NCI-H2029 (cell line): Measurements from ENCODE around the gene ZNF280D.
"Not testable (repeated sequence)": the region's sequence is repeated elsewhere in the genome, so short reads cannot be mapped to it uniquely, and the experiment has no call there.

Experiments used
- DNase-seq: peaks from one replicate; lab custom pipeline; 2025; lab: John Stamatoyannopoulos, UW

Gene ZNF280D

DNA sequence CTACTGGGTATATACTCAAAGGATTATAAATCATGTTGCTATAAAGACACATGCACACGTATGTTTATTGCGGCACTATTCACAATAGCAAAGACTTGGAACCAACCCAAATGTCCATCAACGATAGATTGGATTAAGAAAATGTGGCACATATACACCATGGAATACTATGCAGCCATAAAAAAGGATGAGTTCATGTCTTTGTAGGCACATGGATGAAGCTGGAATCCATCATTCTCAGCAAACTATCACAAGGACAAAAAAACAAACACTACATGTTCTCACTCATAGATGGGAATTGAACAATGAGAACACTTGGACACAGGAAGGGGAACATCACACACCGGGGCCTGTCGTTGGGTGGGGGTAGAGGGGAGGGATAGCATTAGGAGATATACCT lies 23.8 kb downstream of the ZNF280D start:
- not testable (repeated sequence) for DNase-seq

DNA sequence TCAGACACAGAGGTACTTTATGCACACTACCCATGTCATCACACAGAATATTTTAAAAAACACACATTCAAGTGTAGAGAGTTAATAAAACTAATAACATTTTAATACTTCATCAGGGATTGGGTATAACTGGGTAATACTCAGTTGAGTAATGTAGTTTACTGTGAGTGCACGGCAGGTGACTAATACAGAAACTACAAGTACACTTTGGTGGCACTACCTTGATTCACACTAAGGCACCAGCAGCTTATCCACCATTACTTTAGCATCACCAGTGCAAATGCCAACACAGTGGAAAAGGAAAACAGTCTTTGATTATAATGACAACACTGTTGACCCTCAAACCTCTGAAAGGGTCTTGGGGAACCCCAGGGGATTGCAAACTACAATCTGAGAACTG lies 33.6 kb downstream of the ZNF280D start:
- no peak for DNase-seq

DNA sequence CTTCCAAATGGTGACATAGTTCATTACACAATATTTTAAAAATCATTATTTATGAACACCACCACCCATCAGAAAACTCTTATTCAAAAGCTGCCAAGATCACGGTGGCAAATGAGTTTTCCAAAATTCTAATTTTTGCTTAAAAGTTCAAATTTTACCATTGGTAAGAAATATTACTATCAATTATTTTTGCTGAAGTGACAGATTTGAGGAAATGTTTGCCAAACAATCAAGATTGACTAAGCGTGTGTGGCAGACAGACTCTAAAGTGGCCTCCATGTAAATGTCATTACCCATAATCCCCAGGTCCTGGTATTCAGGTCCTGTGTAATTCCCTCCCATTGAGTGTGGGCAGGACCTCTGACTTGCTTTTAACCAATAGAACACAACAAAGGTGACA lies 35.0 kb downstream of the ZNF280D start:
- no peak for DNase-seq

DNA sequence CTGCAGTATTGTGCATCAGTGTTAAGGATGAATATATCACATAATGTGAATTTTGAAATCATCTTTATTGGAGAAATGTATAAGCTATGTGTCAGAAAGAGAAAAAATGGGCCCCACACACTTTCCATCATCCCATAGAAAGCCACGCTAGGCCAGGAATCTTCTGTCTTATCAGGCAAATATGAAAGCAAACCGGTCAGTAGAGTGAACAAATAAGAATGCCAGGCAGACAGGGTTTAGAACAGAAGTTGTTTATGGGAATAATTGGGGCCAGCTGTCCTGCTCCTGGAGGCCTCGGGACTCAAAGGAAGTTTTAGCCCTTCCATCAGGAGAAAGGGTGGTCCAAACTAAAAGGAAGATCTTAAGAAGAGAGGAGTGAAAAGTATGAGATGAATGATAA lies 39.5 kb downstream of the ZNF280D start:
- DNase-seq: no peak

DNA sequence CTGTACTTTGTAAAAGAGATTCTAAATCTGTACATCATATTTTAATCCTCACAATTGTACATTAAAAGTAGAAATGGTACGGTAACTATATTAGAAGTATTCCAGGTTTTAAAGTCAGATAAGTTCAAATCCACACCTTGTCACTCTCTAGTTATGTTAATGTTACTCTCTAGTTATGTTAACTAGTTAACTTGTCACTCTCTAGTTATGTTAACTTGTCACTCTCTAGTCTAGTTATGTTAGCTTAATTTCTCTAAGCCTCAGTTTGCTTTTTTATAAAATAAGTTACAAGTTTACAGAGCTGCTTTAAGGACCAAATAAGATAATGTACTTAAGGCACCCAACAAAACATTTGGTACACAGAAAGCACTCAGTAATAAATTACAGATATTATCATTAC lies 42.6 kb downstream of the ZNF280D start:
- DNase-seq: no peak

DNA sequence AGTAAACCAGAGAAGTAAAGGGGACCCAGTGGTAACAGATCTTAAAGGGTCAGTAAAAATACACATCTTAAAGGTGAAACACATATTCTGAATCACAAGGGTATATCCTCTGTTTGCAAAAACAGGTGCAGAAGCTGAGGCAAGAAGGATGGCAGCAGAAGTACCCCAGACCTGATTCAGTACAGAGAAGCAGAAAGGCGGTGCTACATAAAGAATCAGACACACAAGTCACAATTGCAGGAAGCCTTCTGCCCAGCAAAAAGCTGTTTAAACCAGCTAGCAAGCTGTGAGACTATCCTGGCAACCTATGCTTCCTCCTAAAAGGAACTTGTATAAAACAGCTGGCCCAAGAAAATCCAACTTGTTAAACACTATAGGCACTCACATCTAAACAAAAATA lies 49.4 kb downstream of the ZNF280D start:
- no peak for DNase-seq

DNA sequence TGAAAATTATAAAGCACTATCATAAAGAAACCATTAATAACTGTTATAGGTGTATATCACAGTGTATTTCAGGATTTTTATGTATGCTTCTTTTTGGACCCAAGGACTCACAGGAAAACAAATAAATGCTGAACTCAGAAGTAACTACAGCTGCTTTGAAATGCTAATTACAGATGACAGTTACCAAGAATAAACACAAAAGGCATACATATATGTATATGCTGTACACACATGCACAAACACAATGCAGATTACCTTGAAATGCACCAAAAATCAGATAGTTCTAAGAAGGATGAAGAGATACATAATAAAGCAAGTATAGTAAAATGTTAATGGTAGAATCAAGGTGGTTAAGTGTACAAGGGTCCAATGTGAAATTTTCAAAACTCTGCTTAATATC lies 52.2 kb downstream of the ZNF280D start:
- no peak for DNase-seq

DNA sequence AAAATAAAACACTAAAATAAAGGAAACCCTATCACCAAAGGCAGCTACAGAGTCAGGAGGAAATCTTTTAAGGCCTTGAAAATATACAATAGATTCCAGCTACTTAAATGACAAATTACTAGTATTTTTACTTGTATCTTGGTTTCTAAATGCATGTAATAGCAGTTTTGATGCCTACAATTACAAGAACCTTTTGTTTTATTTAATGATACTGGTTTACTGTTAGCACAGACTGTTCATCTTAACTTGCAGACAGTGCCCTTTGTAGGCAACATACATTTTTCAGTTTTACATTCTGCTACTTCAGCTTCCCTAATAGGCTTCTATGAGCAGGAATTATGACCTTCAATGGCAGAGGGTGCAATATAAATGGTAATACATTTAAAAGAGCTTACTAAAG lies 54.1 kb downstream of the ZNF280D start:
- DNase-seq: no peak

DNA sequence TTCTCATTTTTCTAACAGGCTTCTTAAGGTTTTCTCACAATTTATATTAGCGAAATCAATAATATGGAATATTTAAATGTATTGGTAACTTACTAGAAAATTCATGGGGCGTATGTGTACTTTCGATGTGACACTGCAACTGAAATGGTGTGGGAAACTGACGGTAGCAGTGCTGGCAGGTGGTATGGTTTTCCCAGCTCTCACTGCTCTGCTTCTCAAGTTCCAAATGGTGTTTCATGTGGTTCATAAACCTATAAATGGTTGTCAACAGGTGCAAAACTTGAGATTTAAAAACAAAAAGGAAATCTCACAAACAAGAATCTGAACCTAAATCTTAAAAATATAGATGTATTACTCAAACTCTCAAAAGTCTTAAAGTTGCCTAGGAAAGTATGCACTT lies 54.7 kb downstream of the ZNF280D start:
- no peak for DNase-seq

DNA sequence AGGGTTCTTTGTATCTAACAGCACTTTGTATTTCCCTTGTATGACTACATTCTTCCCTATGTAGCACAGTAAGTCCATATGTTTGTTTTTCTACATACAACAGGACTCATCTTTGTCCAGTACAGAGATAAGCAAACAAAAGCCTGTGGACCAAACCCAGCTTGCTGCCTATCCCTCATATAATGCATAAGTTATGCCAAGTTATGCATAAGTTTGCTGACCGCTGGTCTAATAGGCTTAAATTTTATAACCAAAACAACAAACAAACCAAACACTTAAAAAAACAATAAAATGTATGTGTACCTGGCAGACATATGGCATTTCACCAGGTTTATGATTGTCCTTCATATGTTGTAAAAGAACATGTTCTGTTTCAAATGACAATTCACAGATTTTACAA lies 56.0 kb downstream of the ZNF280D start:
- DNase-seq: no peak

DNA sequence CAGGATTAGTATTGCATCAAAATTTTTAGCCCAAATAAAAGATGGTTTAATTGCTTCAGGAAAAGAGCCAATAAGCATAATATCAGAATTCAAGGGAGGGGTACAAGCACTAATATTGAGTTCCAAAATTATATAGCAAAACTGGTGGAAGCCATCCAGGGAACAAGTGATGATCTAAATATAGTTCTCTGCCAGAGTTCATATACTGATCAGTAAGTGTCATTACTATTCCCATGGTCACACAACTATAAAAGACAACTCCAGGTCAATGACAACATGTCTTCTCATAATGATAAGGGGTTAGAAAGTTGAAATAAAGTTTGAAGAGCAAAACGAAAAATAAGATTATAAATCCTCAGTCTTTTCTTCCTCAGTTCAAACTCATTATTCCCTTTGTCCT lies 57.4 kb downstream of the ZNF280D start:
- no peak for DNase-seq

DNA sequence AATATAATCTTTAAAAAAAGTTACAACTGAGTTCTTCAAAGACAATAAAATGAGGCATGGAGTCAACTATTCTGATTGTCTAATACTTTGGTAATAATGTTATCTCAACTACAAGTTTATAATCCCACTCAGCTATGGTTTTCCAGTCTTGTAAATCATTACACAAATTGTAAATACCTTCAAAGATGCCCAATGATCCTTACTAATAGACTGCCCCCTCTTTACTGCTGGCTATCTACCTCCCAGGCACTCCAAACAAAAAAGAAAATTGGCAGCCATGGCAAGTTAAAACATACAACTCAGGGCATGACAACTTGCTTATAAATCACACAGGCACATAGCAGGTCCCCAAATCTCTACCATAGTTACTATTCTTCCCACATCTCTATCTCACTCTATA lies 58.5 kb downstream of the ZNF280D start:
- DNase-seq: no peak

DNA sequence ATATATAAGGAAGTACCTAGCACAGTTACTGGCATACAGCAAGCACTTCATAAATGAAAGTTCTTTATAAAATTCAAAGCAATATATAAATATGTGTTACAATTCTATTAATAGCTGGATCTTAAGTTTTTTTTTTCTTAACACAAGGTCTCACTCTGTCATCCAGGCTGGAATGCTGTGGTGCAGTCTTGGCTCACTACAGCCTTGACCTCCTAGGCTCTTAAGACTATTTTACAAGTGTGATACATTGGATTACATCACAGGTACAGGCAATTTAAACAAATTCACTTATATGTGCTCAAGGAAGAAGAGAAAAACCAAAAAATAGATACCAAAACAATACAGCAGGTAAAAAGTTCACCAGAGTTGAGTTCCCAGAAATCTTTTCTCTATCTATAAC lies 60.6 kb downstream of the ZNF280D start:
- no peak for DNase-seq

DNA sequence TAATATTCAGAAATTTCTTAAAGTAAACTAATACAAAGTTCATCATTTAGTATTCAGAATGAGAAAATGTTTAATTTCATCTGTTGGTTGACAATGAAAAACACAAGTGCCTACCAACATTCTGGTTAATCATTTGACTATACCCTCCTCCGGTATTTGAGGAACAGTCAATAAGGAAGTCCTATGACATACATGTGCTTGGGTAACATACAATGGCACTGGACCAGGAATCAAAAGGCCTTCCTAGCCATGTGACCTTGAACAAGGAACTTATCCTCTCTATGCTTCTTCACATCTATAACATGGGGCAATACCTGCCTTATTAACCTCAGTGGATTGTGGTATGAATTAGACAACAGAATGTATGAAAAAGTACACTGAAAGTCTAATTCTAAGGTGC lies 65.8 kb downstream of the ZNF280D start:
- no peak for DNase-seq

DNA sequence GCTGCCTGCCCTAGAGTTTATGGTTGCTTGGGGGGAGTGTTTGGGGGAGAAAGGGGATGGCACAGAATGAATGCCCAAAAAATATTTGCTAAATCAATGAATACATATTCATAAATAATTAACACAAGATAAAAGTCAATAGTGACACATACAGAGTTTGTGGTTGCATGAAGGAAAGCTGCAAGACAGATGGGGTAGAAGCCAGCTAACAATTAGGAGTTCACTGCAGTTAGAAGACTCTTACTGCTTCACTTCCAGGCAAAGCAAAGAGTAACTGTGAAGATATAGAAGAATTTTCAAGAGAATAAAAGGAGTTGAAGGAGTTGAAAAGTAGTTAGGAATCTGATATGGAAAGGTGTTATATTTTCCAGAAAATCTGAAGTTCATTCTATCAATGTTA lies 72.4 kb downstream of the ZNF280D start:
- no peak for DNase-seq

DNA sequence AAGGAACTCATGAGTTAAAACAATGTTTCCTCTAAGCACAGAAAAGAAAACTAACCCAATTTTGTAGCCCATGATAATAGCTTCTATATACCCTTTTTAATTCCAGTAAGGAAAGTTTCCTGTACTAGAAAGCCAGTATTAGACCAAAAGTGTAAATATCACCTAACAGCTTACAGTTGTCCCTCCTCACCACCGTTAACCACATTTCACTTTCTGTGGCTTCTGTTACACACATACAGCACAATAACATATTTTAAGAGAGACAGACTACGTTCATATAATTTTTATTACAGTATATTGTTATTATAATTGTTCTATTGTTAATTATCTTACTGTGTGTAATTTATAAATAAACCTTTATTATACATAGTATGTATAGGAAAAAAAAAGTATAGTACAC lies 74.1 kb downstream of the ZNF280D start:
- DNase-seq: no peak

DNA sequence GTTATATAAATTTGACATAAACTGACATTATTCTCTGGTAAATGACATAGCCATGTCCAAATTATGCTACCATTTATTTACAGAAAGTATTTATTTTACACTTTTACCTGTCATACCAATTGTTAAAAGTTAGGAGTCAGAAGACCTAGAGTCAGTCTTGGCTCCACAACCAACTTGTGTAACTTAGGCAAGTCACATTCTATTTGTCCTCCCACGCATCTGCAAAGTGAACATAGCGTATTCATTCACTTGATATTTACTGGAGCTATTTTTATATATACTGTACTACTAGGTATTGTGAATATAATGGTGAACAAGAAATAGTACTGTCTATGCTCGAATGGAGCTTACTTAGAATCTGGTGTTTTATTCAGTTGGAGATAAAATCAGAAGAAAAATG lies 78.7 kb downstream of the ZNF280D start:
- no peak for DNase-seq

DNA sequence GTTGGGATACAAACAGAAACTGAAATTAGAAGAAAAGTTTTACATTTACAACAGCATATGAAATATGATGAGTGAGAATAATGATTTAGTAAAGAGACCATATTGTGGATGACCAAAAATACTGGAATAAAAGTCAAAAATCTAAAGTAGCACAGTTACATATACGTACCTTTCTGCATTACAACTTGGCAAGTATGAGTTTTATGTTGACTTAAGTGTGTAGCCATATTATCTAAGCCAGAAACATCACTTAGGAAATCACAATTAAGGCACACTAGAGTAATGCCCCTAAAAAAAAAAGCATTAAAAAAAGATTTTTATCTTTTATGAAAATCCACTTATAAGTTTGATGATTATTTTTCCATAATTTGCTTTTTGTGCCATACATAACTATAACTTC lies 79.1 kb downstream of the ZNF280D start:
- no peak for DNase-seq

DNA sequence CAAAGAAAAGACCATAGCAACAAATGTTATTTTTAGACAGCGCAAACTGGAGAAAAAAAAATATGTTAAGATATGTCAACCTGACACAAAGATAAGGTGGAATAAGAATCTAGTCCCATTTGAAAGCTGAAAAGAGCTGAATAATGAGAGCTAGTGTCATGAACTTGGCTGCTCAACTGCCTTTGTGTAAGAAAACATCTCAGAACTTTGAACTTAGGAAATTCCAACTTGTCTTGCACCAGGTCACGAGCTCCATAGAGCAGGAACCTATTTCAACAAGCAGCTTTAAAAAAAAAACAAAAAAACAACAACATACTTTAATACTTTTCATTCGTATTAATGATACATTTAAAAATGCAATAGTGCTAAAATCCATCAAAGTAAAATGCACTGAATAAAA lies 79.5 kb downstream of the ZNF280D start:
- DNase-seq: no peak

DNA sequence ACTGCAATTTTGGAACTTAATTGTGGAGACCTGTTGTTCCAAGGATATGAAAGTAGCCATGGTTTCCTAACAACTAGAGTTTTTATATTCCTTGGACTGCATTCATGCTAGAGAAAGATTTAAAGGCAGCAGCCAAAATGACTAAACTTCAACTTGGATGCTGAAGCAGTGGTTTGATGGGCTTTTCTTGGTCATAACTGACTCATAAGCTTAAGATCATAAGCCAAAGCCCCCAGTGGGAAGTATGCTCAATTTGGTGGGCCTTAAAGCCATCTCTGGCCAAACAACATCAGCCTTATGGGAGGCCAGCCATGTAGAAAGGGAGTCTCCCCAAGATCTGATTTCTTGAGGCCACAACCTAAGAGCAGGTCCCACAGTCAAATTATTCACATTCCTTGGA lies 80.2 kb downstream of the ZNF280D start:
- DNase-seq: no peak

DNA sequence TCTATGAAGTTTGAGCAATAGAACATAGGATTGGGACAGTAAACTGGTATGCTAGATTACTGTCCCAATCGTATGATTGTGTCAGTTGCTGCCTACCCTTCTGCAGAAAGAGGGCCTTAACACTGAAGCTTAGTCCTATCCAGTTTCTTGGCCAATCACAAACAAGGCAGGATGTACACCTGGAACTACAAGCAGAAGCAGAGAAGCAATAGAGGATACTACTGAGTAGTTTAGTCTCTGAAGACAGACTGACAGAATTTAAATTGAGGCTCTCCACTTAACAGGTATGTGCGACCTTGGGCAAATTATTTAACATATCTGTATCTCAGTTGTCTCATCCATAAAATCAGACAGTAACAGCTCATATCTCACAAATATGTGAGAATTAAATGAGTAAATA lies 85.0 kb downstream of the ZNF280D start:
- DNase-seq: no peak

DNA sequence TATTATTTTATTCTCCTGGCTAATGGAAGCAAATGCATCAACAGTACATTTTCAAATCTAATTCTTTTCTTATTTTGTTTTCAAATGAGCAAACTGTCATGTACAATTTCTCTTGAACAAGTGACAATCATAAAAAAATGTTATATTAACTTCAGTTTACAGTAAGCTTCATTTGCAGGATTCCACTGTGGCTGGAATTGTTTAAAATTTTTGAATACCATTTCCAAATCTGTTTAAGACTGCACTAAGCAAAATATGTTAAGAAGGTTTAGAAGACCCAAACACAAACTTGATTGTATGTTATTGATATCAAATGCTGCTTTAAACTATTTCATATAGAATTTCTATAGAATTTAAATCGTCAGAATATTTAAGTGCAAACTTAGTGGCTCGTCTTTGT lies 92.8 kb downstream of the ZNF280D start:
- DNase-seq: no peak

DNA sequence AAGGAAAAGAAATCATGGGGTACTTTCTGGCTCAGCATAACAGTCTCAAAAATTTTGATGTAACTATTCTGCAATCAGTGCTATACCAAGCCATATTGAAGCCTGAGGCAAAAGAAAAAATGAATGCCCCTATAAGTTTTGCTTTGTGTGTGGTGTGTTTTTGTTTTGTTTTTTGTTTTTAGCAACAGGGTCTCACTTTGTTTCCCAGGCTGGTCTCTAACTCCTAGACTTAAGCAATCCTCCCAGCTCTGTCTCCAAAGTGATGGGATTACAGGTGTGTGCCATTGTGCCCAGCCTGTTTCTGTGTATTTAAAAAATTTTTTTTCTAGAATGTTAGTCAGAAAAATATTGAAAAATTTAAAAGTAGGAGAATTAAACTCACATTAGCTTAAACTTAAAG lies 93.2 kb downstream of the ZNF280D start:
- no peak for DNase-seq

DNA sequence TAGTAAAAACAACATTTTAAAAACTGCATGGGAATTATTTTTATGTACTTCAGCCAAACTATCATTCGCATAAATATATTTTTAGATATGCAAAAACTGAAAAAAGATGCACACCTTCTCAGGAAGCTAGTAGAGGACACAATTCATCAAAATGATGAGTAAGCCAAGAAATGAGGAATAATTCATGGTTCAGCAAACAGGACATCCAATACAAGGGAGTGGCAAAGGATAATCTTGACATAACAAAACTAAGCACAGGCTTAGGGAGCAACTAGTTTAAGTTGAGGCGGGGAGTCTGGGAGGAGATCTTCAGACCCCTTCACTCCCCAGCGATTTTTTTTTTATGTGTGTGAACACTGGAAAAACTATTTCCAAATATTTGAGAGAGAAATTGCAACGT lies 93.7 kb downstream of the ZNF280D start:
- no peak for DNase-seq

DNA sequence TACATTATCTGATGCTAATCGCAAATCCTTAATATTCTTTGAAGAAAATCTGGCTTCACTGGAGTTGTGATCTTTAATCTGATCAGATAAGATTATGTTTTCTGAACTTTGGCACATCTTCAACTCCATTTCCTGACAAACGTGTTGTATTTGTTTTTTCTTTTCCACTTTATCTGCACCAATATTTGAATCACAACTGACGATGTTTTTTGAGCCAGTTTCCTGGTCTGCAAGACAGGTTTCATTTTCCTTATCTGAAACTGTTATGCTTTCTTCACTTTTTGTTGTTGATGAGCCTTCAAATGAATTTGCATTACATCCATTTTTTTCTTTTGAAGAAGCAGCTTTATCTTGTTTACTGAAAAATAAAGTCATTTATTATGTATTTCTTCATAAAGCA lies 101.5 kb downstream of the ZNF280D start:
- DNase-seq: no peak
